GM12878 (cell line): ENCODE measurements around the gene ASB14. TPM values are rescaled to one million over a fixed set of nuclear protein-coding genes. Genes with fewer than 3 reads are reported as not detected.

ENCODE experiments used
- ATAC-seq: fragments of 200-7000 bp; cut with Tn5 transposase; 3 replicates; pipeline ENCODE4 v1.9.1; 2020; ENCODE audit warnings: mild to moderate bottlenecking, moderate library complexity
- BruUV-seq: library from RNA; stranded (reverse); fragments of 400-500 nt; replicated peaks from 2 replicates; lab custom pipeline; 2021; lab: Mats Ljungman, UMichigan
- CTCF ChIA-PET: fragments of 300-600 bp; sonication (Branson Sonifier 250); formaldehyde crosslinking; extraction: SDS; loops from one replicate; lab custom pipeline; 2021; ENCODE audit warnings: inconsistent platforms; lab: Yijun Ruan, JAX
- POLR2A ChIA-PET: fragments of 350-600 bp; formaldehyde crosslinking; extraction: SDS; loops from one replicate; lab custom pipeline; 2021; ENCODE audit warnings: inconsistent platforms; lab: Charles Lee
- RAD21 ChIA-PET: fragments of 300-600 bp; sonication (Branson Sonifier 250); formaldehyde crosslinking; loops from one replicate; lab custom pipeline; 2023; ENCODE audit warnings: antibody characterized with exemption; ENCODE audit not compliant: unreplicated experiment; lab: Charles Lee
- SMC1A ChIA-PET: fragments of 300-600 bp; sonication (Branson Sonifier 250); formaldehyde crosslinking; loops from one replicate; lab custom pipeline; 2023; ENCODE audit not compliant: unreplicated experiment, uncharacterized antibody; lab: Charles Lee
- DNase-seq: peaks from one replicate; pipeline ENCODE4 v3.0.0-alpha.2; 2011; ENCODE audit warnings: low read depth, low spot score
- FAIRE-seq: peaks from 3 replicates; lab custom pipeline; 2011; peaks lifted over from hg19 to GRCh38; lab: Jason Lieb, UNC
- H2AFZ ChIP-seq: 2 replicates; pipeline ENCODE4 v1.6.0; 2011; ENCODE audit warnings: low read depth, low read length, control low read depth; ENCODE audit not compliant: control insufficient read depth
- H3K27ac ChIP-seq: 2 replicates; pipeline ENCODE4 v1.5.1; 2011; ENCODE audit warnings: control low read depth; ENCODE audit not compliant: control insufficient read depth, insufficient read depth
- H3K27me3 ChIP-seq, 2 experiments: replicated peaks in 1 of 2; 2 replicates each; pipeline versions ENCODE4 v1.6.0 to v1.6.1; 2011; ENCODE audit warnings: low read length in 1 of 2; ENCODE audit not compliant: control insufficient read depth in 2 of 2, insufficient read depth in 2 of 2
- H3K36me3 ChIP-seq, 2 experiments: 2 replicates each; pipeline ENCODE4 v1.5.1; 2011; ENCODE audit warnings: low read length in 1 of 2; ENCODE audit not compliant: control insufficient read depth in 2 of 2, insufficient read depth in 2 of 2
- H3K4me1 ChIP-seq: 2 replicates; pipeline ENCODE4 v1.6.1; 2011; ENCODE audit warnings: mild to moderate bottlenecking, low read length, moderate library complexity, mixed read lengths; ENCODE audit not compliant: control insufficient read depth, insufficient read depth
- H3K4me2 ChIP-seq: 2 replicates; pipeline ENCODE4 v1.6.0; 2011; ENCODE audit warnings: control low read depth; ENCODE audit not compliant: control insufficient read depth, insufficient read depth
- H3K4me3 ChIP-seq: fragments of 200-600 bp; sonication (generic); 2 replicates; pipeline ENCODE4 v1.5.1; 2016
- H3K79me2 ChIP-seq: 2 replicates; pipeline ENCODE4 v1.6.0; 2011; ENCODE audit warnings: low read length; ENCODE audit not compliant: control insufficient read depth, insufficient read depth
- H3K9ac ChIP-seq: 2 replicates; pipeline ENCODE4 v1.8.0; 2011; ENCODE audit warnings: low read length, control low read depth, mixed read lengths; ENCODE audit not compliant: control insufficient read depth, insufficient read depth
- H3K9me3 ChIP-seq: replicated peaks from 3 replicates; pipeline ENCODE4 v1.5.1; 2011; ENCODE audit warnings: mild to moderate bottlenecking, low read length; ENCODE audit not compliant: control insufficient read depth, insufficient read depth
- H4K20me1 ChIP-seq: 2 replicates; pipeline ENCODE4 v1.6.0; 2011; ENCODE audit not compliant: control insufficient read depth, insufficient read depth
- PKNOX1 ChIP-seq: fragments of 450-650 bp; IDR thresholded peaks from 2 replicates; pipeline ENCODE4 v1.6.1; 2016; ENCODE audit warnings: mild to moderate bottlenecking
- REST ChIP-seq: IDR thresholded peaks from 2 replicates; pipeline ENCODE4 v1.6.1; 2012; ENCODE audit warnings: mild to moderate bottlenecking, low read depth, low read length
- WGBS: methylation state at CpG from one replicate; pipeline ENCODE4 v1.1.6; 2016; ENCODE audit warnings: low lambda C conversion rate; ENCODE audit not compliant: insufficient replicate concordance, insufficient coverage; ENCODE audit errors: missing lambda C conversion rate; 5-methylcytosine and 5-hydroxymethylcytosine counted together
- in situ Hi-C: fragments of 300-500 bp; cut with MboI; formaldehyde crosslinking; loops from 9 replicates; pipeline ENCODE4 v1.14.3; 2018; ENCODE audit warnings: mixed read lengths
- intact Hi-C: fragments of 100-400 bp; cut with micrococcal nuclease; formaldehyde crosslinking; loops from one replicate; pipeline ENCODE4 v1.14.2; 2022; ENCODE audit not compliant: unreplicated experiment
- polyA plus RNA-seq, 11 experiments: library from polyadenylated mRNA; depleted of rRNA in 4 of 11; unstranded in 6 of 11; stranded (reverse) in 5 of 11; fragments of >200 nt; fragmentation: Nextera tagmentation in 4 of 11; fragmentation: Illumina TruSeq in 1 of 11; extraction: Ambion mirVana in 4 of 11; extraction: Trizol in 1 of 11; gene quantifications; 1 replicate in 1 of 11; 2 replicates in 10 of 11; pipeline versions ENCODE4 v1.2.1 to v1.2.3, GENCODE V29; 2011 to 2016; ENCODE audit warnings: inconsistent platforms in 2 of 11, missing spikeins in 2 of 11, low read depth in 1 of 11
- total RNA-seq, 4 experiments: library from RNA; depleted of rRNA in 3 of 4; stranded (reverse); fragments of >200 nt in 3 of 4; fragmentation: Illumina TruSeq in 1 of 4; extraction: Trizol in 1 of 4; gene quantifications; 2 replicates each; pipeline versions ENCODE4 v1.2.1 to v1.2.3, GENCODE V29; 2013 to 2021

Gene ASB14
- total and polyA plus RNA-seq, 10 of the 15 experiments (the other 5 are each of a cell fraction or from before 2014, with no cell fraction given) = 0.18 to 0.63 (median 0.21) TPM; not detected in 6

- no peaks in the 10 kb centered on the region for H3K9me3 ChIP-seq
- H4K20me1 ChIP-seq = no peaks in the 10 kb centered on the region
- ChIA-PET CTCF (no interaction called here), RAD21 (no interaction called here), SMC1A (interaction anchor here (0.6 kb wide), 1 partner anchor 10 kb away, joined by 3 read pairs; no protein-coding TSS in a partner anchor), POLR2A (interaction anchor here (0.7 kb wide), 1 partner anchor 73 kb away, joined by 3 read pairs; no protein-coding TSS in a partner anchor)
- H3K9ac ChIP-seq = no peak overlapping the region
- no peak overlapping the region for H2AFZ ChIP-seq
- no peaks in the 10 kb centered on the region for H3K36me3 ChIP-seq
- no peaks in the 10 kb centered on the region for H3K27me3 ChIP-seq
- H3K27ac ChIP-seq = no peak overlapping the region
- no peak for TF ChIP-seq PKNOX1
- TF ChIP-seq REST = no peak
- TF ChIP-seq, all 136 proteins: peak for 0
- DNase-seq = no peak
- no peak overlapping the region for H3K4me3 ChIP-seq
- no peak for FAIRE-seq
- peak; percentile 62 for ATAC-seq
- no peaks in the 10 kb centered on the region for H3K4me1 ChIP-seq
- BruUV-seq = no TSS peak
- H3K79me2 ChIP-seq = no peaks in the 10 kb centered on the region
- intact Hi-C loops = no loop called here
- in situ Hi-C loops = no loop called here
- WGBS = 0% methylated on average over 1 of the region's 1 CpG
- no peak overlapping the region for H3K4me2 ChIP-seq
Observed at GRCh38 chr3:57298041-57298440, 5.6 kb upstream of the ASB14 start.
